ENCODE measurements around the gene PLEKHA7. TPM values are rescaled to one million over a fixed set of nuclear protein-coding genes. Genes with fewer than 3 reads are reported as not detected.

PLEKHA7 gene
- total and polyA plus RNA-seq, 8 donors = 12.8 to 82.3 (median 46.6) TPM

- Histone ChIP-seq H3K4me3 (no peak overlapping the region), H3K36me3 (peaks cover 0 to 52% (median 41%) of the 10 kb centered on the region in 4 donors), H3K4me1 (peaks cover 7 to 20% (median 13%) of the 10 kb centered on the region in 4 donors), H3K27me3 (no peaks in the 10 kb centered on the region), H3K9me3 (no peaks in the 10 kb centered on the region), H3K27ac (no peak overlapping the region)
- TF ChIP-seq POLR2A (IDR thresholded peaks at IDR 0.05) (no peak), EP300 (IDR thresholded peaks at IDR 0.05) (no peak), CTCF (IDR thresholded peaks at IDR 0.05) (no peak), POLR2AphosphoS5 (IDR thresholded peaks at IDR 0.05) (no peak)
- 83 to 92% (median 88%) methylated on average over 8 to 10 of the region's 10 CpGs for WGBS, 5 donors
- DNase-seq = no peak
- intact Hi-C loops (cut with DNase I; ENCODE audit: low total_unique reads) = no loop called here
Measured at GRCh38 chr11:16801288-16801980, 212.8 kb downstream of the PLEKHA7 start.

GRCh38 chr11:16800382-16800781 lies 213.8 kb downstream of the PLEKHA7 start:
- Histone ChIP-seq H3K4me1 (peaks cover 7 to 14% (median 13%) of the 10 kb centered on the region in 4 donors), H3K9me3 (no peaks in the 10 kb centered on the region)
- intact Hi-C loops (cut with DNase I; ENCODE audit: low total_unique reads) = no loop called here

GRCh38 chr11:16799890-16800289 lies 214.3 kb downstream of the PLEKHA7 start:
- Histone ChIP-seq H3K4me3 (no peak overlapping the region), H3K4me1 (peaks cover 7 to 13% (median 10%) of the 10 kb centered on the region in 4 donors), H3K9me3 (no peaks in the 10 kb centered on the region), H3K27me3 (no peaks in the 10 kb centered on the region), H3K27ac (no peak overlapping the region), H3K36me3 (peaks cover 0 to 53% (median 45%) of the 10 kb centered on the region in 4 donors)
- intact Hi-C loops (cut with DNase I; ENCODE audit: low total_unique reads) = loop anchor here (10.0 kb wide), 1 partner anchor 255 kb away; no protein-coding TSS in a partner anchor
- TF ChIP-seq EP300 (IDR thresholded peaks at IDR 0.05) (no peak), POLR2A (IDR thresholded peaks at IDR 0.05) (no peak), POLR2AphosphoS5 (IDR thresholded peaks at IDR 0.05) (no peak), CTCF (IDR thresholded peaks at IDR 0.05) (no peak)
- DNase-seq = no peak

More at GRCh38 chr11:16800382-16800781, 213.8 kb downstream of the PLEKHA7 start:
- H3K36me3 ChIP-seq = peaks cover 0 to 52% (median 42%) of the 10 kb centered on the region in 4 donors
- TF ChIP-seq POLR2AphosphoS5 (IDR thresholded peaks at IDR 0.05) = no peak
- no peak for TF ChIP-seq POLR2A (IDR thresholded peaks at IDR 0.05)
- no peak for TF ChIP-seq CTCF (IDR thresholded peaks at IDR 0.05)
- no peak for TF ChIP-seq EP300 (IDR thresholded peaks at IDR 0.05)
- DNase-seq = no peak
- no peak overlapping the region for H3K27ac ChIP-seq
- H3K4me3 ChIP-seq = no peak overlapping the region
- H3K27me3 ChIP-seq = no peaks in the 10 kb centered on the region

GRCh38 chr11:16799221-16799620 lies 215.0 kb downstream of the PLEKHA7 start:
- Histone ChIP-seq H3K4me1 (peaks cover 1 to 6% (median 3%) of the 10 kb centered on the region in 4 donors), H3K36me3 (peaks cover 0 to 60% (median 52%) of the 10 kb centered on the region in 4 donors)
- TF ChIP-seq POLR2A (IDR thresholded peaks at IDR 0.05) (no peak), CTCF (IDR thresholded peaks at IDR 0.05) (no peak), EP300 (IDR thresholded peaks at IDR 0.05) (no peak), POLR2AphosphoS5 (IDR thresholded peaks at IDR 0.05) (no peak)

More at GRCh38 chr11:16799221-16799620, 215.0 kb downstream of the PLEKHA7 start:
- Histone ChIP-seq H3K4me3 (no peak overlapping the region), H3K27me3 (no peaks in the 10 kb centered on the region), H3K9me3 (no peaks in the 10 kb centered on the region), H3K27ac (no peak overlapping the region)
- intact Hi-C loops (cut with DNase I; ENCODE audit: low total_unique reads) = loop anchor here (10.0 kb wide), 1 partner anchor 256 kb away; no protein-coding TSS in a partner anchor
- DNase-seq = no peak
- 74 to 83% (median 78%) methylated on average over 1 of the region's 1 CpG for WGBS, 5 donors
